Activated CD4-positive, alpha-beta T cell treated with anti-CD3 and anti-CD28 coated beads, Interleukin-2, amount 50 U/mL, for 16 hours (primary cell): ENCODE measurements around the gene CNGA2.

Experiments
- DNase-seq: peaks from one replicate; pipeline ENCODE4 v3.0.0-alpha.2; 2020

The CNGA2 gene

GRCh38 chrX:151753313-151754046 lies 18.9 kb downstream of the CNGA2 start:
- DNase-seq = peak; percentile 32

GRCh38 chrX:151754047-151754429 lies 19.5 kb downstream of the CNGA2 start:
- DNase-seq = no peak

- DNase-seq = no peak
Measured at GRCh38 chrX:151754641-151755215, 20.2 kb downstream of the CNGA2 start.

- no peak for DNase-seq
Measured at GRCh38 chrX:151759041-151759708, 24.6 kb downstream of the CNGA2 start.

- DNase-seq = no peak
Measured at GRCh38 chrX:151762802-151763201, 28.3 kb downstream of the CNGA2 start.

- no peak for DNase-seq
Measured at GRCh38 chrX:151763711-151764110, 29.2 kb downstream of the CNGA2 start.

GRCh38 chrX:151765026-151765425 lies 30.5 kb downstream of the CNGA2 start:
- DNase-seq = no peak

GRCh38 chrX:151771726-151772125 lies 37.2 kb downstream of the CNGA2 start:
- DNase-seq = no peak

- no peak for DNase-seq
Measured at GRCh38 chrX:151773434-151773833, 38.9 kb downstream of the CNGA2 start.

- no peak for DNase-seq
Measured at GRCh38 chrX:151774421-151774820, 39.9 kb downstream of the CNGA2 start.

- no peak for DNase-seq
Measured at GRCh38 chrX:151776181-151776731, 41.7 kb downstream of the CNGA2 start.

- DNase-seq = no peak
Measured at GRCh38 chrX:151776936-151777335, 42.4 kb downstream of the CNGA2 start.

- DNase-seq = no peak
Measured at GRCh38 chrX:151779258-151779657, 44.7 kb downstream of the CNGA2 start.

- no peak for DNase-seq
Measured at GRCh38 chrX:151780621-151781020, 46.1 kb downstream of the CNGA2 start.

- no peak for DNase-seq
Measured at GRCh38 chrX:151789179-151789800, 54.7 kb downstream of the CNGA2 start.

- DNase-seq = no peak
Measured at GRCh38 chrX:151790481-151791160, 56.1 kb downstream of the CNGA2 start.

- DNase-seq = no peak
Measured at GRCh38 chrX:151791961-151792360, 57.4 kb downstream of the CNGA2 start.

GRCh38 chrX:151792505-151792904 lies 58.0 kb downstream of the CNGA2 start:
- DNase-seq = no peak

- DNase-seq = no peak
Measured at GRCh38 chrX:151793886-151794285, 59.3 kb downstream of the CNGA2 start.
